Heart right ventricle (tissue), 16 donors: Measurements from ENCODE around the gene FXR2. TPM values are rescaled to one million over a fixed set of nuclear protein-coding genes. Genes with fewer than 3 reads are reported as not detected.

ENCODE experiments used
- ATAC-seq, 8 donors: fragments of 200-7000 bp; cut with Tn5 transposase; one replicate each; pipeline ENCODE4 v1.9.1; 2020; ENCODE audit warnings: mild to moderate bottlenecking in 8 of 8, moderate library complexity in 8 of 8, moderate number of reproducible peaks in 1 of 8
- DNase-seq, 2 donors: peaks; one replicate each; pipeline ENCODE4 v3.0.0-alpha.2; 2020
- H3K27ac ChIP-seq, 10 donors: fragments of 200-600 bp; sonication (generic) in 2 of 10; one replicate each; pipeline versions ENCODE4 v1.5.0 to v1.8.0; 2020 to 2022; ENCODE audit warnings: mild to moderate bottlenecking in 3 of 10
- H3K27me3 ChIP-seq, 7 donors: fragments of 200-600 bp; one replicate each; pipeline ENCODE4 v1.8.0; 2021 to 2022; ENCODE audit warnings: mild to moderate bottlenecking in 2 of 7
- H3K36me3 ChIP-seq, 9 donors: fragments of 200-600 bp; sonication (generic) in 1 of 9; one replicate each; pipeline versions ENCODE4 v1.5.0 to v1.8.0; 2020 to 2022; ENCODE audit warnings: mild to moderate bottlenecking in 2 of 9
- H3K4me1 ChIP-seq, 9 donors: fragments of 200-600 bp; sonication (generic) in 1 of 9; one replicate each; pipeline versions ENCODE4 v1.5.0 to v1.8.0; 2020 to 2022; ENCODE audit warnings: mild to moderate bottlenecking in 4 of 9
- H3K4me3 ChIP-seq, 10 donors: fragments of 200-600 bp; sonication (generic) in 2 of 10; one replicate each; pipeline versions ENCODE4 v1.5.0 to v1.8.0; 2020 to 2022; ENCODE audit warnings: mild to moderate bottlenecking in 7 of 10, moderate library complexity in 2 of 10
- H3K9me3 ChIP-seq, 11 donors: fragments of 200-600 bp in 10 of 11; sonication (generic) in 2 of 11; one replicate each; pipeline versions ENCODE4 v1.5.0 to v1.8.0; 2013 to 2022; ENCODE audit warnings: mild to moderate bottlenecking in 2 of 11, control low read depth in 1 of 11, moderate library complexity in 1 of 11
- WGBS, 2 donors: extraction: QIAGEN DNeasy Blood & Tissue Kit; methylation state at CpG; one replicate each; pipeline ENCODE4 v1.1.7; 2013; ENCODE audit warnings: inconsistent platforms in 1 of 2; 5-methylcytosine and 5-hydroxymethylcytosine counted together
- intact Hi-C, 10 donors: fragments of 100-400 bp; cut with DNase I; formaldehyde crosslinking; loops; one replicate each; pipeline versions ENCODE4 v1.11.1 to v1.14.2; 2022
- polyA plus RNA-seq, 2 donors: library from polyadenylated mRNA; stranded (reverse); fragments of 200-250 nt; gene quantifications; one replicate each; pipeline ENCODE4 v1.2.3, GENCODE V29; 2013
- total RNA-seq, 10 donors: library from RNA; stranded (reverse); fragmentation: NEBNext Ultra II Directional in 3 of 10; extraction: Animal tissue kit (Norgen Biotek cat#: 25700) in 3 of 10; gene quantifications; one replicate each; pipeline versions ENCODE4 v1.2.1 to v1.2.4, GENCODE V29; 2021 to 2023
- TF ChIP-seq, protein P1 (sequence below), 9 donors: fragments of 200-600 bp; sonication (generic) in 2 of 9; IDR thresholded peaks; one replicate each; pipeline versions ENCODE4 v1.5.0 to v1.8.0; 2021 to 2022; ENCODE audit warnings: antibody characterized with exemption in 9 of 9, mild to moderate bottlenecking in 5 of 9, moderate library complexity in 1 of 9
- donor health status: Arrhythmogenic right ventricular cardiomyopathy.
- donor health status: ischemic (EF 13 %, LVEDD 7.1; RV severe dilation, severe dysfunction).
- donor health status: healthy with polysubstance abuse.
- donor health status: DM: no; HTN: yes; CAD: no.
- donor health status: DM: no; HTN: no; CAD: no.
- donor health status: ischemic (EF 25% LVEDD 6.9; RV normal size, moderate dysfunction).
- donor health status: ischemic (EF 25% LVEDD 5.7; RV mildly dilated, moderate dysfunction).
- donor health status: healthy.
- donor health status: DM: yes; HTN: yes; CAD: no.
- donor health status: Ischemic cardiomyopathy.
- donor health status: ischemic (EF 35%, LVEDD 5.7; RV mildly dilated, moderate dysfunction).
- donor health status: nonischemic (EF 11% LVEDD 7.7; RV severe dilation, severe dysfunction).
- donor health status: DM: yes; HTN: yes; CAD: no.
- donor health status: PGD.
- donor health status: ischemic (EF 29% LVEDD 5.4; RV normal size, mild dysfunction).
- donor health status: nonischemic (EF 23%, LVEDD 6.1; RV moderate dilation, normal function).

The FXR2 gene
- total and polyA plus RNA-seq, 12 donors: 52.2 to 111 (median 90.5) TPM

DNA sequence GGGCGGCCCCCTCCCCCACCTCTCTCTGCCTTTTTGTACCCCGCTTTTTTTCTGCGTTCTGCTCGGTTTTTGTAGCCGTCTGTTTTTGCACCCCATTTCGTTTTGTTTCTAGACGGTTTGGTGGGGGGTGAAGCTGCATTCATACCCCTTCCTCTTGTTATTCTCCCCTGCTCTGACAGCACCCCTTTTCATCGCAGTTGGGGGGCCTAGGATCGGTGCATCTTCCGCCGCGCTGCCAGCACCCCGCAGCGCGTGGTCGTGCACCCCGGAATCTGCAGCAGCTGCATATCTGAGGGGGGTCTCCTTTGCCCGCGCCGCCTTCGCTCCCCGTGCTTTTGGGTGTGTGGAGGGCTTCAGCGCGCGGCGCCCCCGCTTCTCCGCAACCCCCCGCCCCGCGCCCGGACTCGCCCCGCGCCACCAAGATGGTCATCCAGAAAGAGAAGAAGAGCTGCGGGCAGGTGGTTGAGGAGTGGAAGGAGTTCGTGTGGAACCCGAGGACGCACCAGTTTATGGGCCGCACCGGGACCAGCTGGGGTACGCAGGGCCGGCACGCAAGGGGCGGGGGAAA is 36.5 kb upstream of the FXR2 start:
- Histone ChIP-seq H3K27ac (peak overlapping the region; percentile 47 to 78 (median 62)), H3K9me3 (no peaks in the 10 kb centered on the region), H3K27me3 (peaks cover 5 to 50% (median 35%) of the 10 kb centered on the region in 7 donors), H3K36me3 (peaks cover 0 to 4% (median 0%) of the 10 kb centered on the region in 9 donors), H3K4me3 (peak overlapping the region; percentile 8 to 66 (median 58)), H3K4me1 (peaks cover 6 to 23% (median 19%) of the 10 kb centered on the region in 9 donors)
- intact Hi-C loops: loop anchor here in 1 of 10 donors (5.0 kb wide), 1 partner anchor 36 kb away; the partner anchor contains the start of genes TP53 and WRAP53
- no peak for DNase-seq
- TF ChIP-seq, protein P1, sequence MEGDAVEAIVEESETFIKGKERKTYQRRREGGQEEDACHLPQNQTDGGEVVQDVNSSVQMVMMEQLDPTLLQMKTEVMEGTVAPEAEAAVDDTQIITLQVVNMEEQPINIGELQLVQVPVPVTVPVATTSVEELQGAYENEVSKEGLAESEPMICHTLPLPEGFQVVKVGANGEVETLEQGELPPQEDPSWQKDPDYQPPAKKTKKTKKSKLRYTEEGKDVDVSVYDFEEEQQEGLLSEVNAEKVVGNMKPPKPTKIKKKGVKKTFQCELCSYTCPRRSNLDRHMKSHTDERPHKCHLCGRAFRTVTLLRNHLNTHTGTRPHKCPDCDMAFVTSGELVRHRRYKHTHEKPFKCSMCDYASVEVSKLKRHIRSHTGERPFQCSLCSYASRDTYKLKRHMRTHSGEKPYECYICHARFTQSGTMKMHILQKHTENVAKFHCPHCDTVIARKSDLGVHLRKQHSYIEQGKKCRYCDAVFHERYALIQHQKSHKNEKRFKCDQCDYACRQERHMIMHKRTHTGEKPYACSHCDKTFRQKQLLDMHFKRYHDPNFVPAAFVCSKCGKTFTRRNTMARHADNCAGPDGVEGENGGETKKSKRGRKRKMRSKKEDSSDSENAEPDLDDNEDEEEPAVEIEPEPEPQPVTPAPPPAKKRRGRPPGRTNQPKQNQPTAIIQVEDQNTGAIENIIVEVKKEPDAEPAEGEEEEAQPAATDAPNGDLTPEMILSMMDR (IDR thresholded peaks at IDR 0.05): no peak
- 1% methylated on average over 42 to 45 of the region's 45 CpGs for WGBS, 2 donors
- peak in 2 of 8 donors; percentile 3 to 11 for ATAC-seq

DNA sequence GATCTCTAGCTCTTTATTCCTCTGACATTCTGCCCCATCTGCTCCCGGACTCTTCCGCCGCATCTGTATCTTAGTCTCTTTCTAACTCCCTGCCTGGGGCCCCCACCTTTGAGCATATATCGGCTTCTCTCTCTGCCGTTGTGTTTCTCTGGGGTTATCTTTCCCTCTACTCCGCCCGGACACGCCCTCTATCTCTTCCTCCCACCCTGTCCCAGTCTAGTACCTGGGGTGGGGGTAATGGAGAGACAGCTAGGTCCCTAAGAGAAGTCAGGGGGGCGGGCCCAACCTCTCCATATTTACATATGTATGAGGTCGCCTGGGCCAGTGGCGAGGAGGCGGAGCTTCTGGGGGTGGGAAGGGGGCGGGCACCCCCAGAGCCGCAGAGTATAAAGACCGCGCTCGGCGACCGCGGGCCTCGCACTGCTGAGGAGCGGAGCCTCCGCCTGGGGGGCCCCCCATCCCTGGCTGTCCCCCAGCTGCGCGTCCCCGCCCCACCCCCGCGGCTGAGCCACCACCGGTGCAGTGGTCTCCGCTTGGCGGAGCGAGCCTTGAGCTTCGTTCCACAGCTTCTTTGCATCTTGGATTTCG is 35.9 kb upstream of the FXR2 start, which contains the start of gene ATP1B2:
Gene ATP1B2 (plus strand): TSS at position 418 of the 588 bp plus-strand sequence. CDS start 593 bp downstream, outside the sequence.
- intact Hi-C loops: loop anchor here in 1 of 10 donors (5.0 kb wide), 1 partner anchor 37 kb away; the partner anchor contains the start of genes TP53 and WRAP53
- H3K4me3 ChIP-seq: peak within 1 kb of the TSS; percentile 8 to 66 (median 58)
- peak within 1 kb of the TSS; percentile 47 to 78 (median 62) for H3K27ac ChIP-seq
- H3K9me3 ChIP-seq: no peaks in the 10 kb centered on the region
- DNase-seq (peak; percentile 68 to 76), ATAC-seq (peak; percentile 72 to 90 (median 84))
- H3K4me1 ChIP-seq: peaks cover 6 to 23% (median 19%) of the 10 kb centered on the region in 9 donors
- WGBS, 2 donors: 1 to 2% methylated on average over 28 to 34 of the region's 34 CpGs
- H3K27me3 ChIP-seq: peaks cover 5 to 50% (median 37%) of the 10 kb centered on the region in 7 donors
- H3K36me3 ChIP-seq: peaks cover 0 to 2% (median 0%) of the 10 kb centered on the region in 9 donors
- TF ChIP-seq, protein P1 (IDR thresholded peaks at IDR 0.05): no peak

DNA sequence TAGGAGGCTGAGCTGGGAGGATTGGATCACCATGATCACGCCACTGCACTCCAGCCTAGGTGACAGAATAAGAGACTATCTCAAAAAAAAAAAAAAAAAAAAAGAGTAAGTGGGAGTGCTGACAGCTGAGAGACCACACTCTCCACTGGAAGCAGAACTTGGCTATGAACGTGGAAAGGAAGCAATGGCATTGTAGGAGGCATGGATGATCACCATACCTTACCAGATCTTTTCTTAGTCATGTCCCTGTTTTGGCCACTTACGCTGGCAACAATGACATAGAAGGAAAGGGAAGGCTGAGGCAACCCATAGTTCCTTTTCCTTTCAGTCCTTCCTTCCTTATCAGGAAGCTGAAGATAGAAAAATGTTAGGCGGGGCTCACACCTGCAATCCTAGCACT is 32.3 kb upstream of the FXR2 start:
- intact Hi-C loops: no loop called here
- WGBS, 2 donors: 53 to 63% methylated on average over 4 of the region's 4 CpGs
- no peak for DNase-seq

DNA sequence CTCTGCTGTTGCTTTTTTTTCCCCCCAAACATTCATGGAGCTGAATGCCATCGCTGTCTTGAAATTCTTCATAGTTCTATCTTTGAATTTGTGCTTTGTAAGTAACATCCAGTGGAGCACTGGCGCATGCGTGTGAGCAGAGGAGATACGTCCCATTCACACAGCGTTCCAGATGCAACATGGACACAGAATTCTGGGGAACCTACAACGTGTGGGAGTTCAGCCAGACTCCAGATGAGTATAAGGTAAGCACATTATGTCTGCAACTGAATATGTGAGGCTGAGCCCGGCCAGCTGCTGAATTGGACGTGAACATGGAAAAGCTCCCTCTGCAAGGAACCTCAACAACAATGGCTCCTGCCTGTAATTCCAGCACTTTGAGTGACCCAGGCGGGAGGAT is 31.8 kb upstream of the FXR2 start:
- Histone ChIP-seq H3K27me3 (peaks cover 5 to 39% (median 29%) of the 10 kb centered on the region in 7 donors), H3K4me1 (peaks cover 4 to 20% (median 15%) of the 10 kb centered on the region in 9 donors), H3K27ac (no peak overlapping the region), H3K4me3 (no peak overlapping the region), H3K9me3 (no peaks in the 10 kb centered on the region), H3K36me3 (no peaks in the 10 kb centered on the region)
- ATAC-seq (no peak), DNase-seq (no peak)
- WGBS, 2 donors: 63 to 81% methylated on average over 9 of the region's 9 CpGs
- TF ChIP-seq, protein P1 (IDR thresholded peaks at IDR 0.05): no peak
- intact Hi-C loops: no loop called here

More for the DNA sequence above, 32.3 kb upstream of the FXR2 start:
- Histone ChIP-seq H3K27ac (no peak overlapping the region), H3K27me3 (peaks cover 5 to 43% (median 34%) of the 10 kb centered on the region in 7 donors), H3K4me3 (no peak overlapping the region), H3K4me1 (peaks cover 6 to 24% (median 19%) of the 10 kb centered on the region in 9 donors), H3K9me3 (no peaks in the 10 kb centered on the region), H3K36me3 (no peaks in the 10 kb centered on the region)
- TF ChIP-seq, protein P1 (IDR thresholded peaks at IDR 0.05): no peak
- no peak for ATAC-seq
